ENCODE results near the gene RBFA. TPM values are rescaled to one million over a fixed set of nuclear protein-coding genes. Genes with fewer than 3 reads are reported as not detected.
A peak's percentile ranks its signal among the peaks of the same experiment; 100 is the strongest.

Gene RBFA
- total RNA-seq, 1 experiment from 2014 or later = 38.9 TPM

DNA sequence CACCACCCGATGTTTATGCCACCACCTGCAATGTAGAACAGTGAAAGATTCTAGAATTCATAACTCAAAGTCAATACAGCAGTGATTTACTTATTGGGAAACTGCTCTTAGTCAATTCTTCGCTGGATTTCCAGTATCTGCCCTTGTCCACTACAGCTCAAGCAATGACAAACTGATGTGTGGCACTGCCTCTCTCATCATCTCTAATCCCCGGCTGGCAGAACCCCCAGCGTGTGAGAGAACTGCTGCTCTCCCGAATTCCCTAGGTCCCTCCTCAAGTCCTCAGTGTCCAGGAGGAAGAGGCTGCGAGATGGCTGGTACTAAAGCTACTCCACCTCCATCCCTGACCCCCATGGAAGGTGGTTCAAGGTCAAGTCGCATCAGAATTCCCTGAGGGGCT lies 47.5 kb upstream of the RBFA start:
- intact Hi-C loops (cut with micrococcal nuclease) = loop anchor here (2.0 to 10.0 kb wide), 2 partner anchors 40 to 52 kb away; no protein-coding TSS in a partner anchor
- TF ChIP-seq EZH2phosphoT487 (IDR thresholded peaks at IDR 0.05; ENCODE audit: borderline replicate concordance, low read length) = no peak
- no peak for TF ChIP-seq EZH2 (IDR thresholded peaks at IDR 0.05; ENCODE audit: low read length, unreplicated experiment)
- TF ChIP-seq, protein P1, sequence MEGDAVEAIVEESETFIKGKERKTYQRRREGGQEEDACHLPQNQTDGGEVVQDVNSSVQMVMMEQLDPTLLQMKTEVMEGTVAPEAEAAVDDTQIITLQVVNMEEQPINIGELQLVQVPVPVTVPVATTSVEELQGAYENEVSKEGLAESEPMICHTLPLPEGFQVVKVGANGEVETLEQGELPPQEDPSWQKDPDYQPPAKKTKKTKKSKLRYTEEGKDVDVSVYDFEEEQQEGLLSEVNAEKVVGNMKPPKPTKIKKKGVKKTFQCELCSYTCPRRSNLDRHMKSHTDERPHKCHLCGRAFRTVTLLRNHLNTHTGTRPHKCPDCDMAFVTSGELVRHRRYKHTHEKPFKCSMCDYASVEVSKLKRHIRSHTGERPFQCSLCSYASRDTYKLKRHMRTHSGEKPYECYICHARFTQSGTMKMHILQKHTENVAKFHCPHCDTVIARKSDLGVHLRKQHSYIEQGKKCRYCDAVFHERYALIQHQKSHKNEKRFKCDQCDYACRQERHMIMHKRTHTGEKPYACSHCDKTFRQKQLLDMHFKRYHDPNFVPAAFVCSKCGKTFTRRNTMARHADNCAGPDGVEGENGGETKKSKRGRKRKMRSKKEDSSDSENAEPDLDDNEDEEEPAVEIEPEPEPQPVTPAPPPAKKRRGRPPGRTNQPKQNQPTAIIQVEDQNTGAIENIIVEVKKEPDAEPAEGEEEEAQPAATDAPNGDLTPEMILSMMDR (conservative IDR thresholded peaks at IDR 0.05; ENCODE audit: low read depth, low read length) = no peak
- Histone ChIP-seq H3K4me2 (ENCODE audit: low read length) (peak overlapping the region; percentile 96), H3K4me3 (ENCODE audit: low read length) (peak overlapping the region; percentile 90), H3K27me3 (ENCODE audit: low read length) (no peaks in the 10 kb centered on the region), H3K9ac (ENCODE audit: low read length) (peak overlapping the region; percentile 99), H3K9me3 (ENCODE audit: low read length) (no peaks in the 10 kb centered on the region), H3K9me2 (replicated peaks; ENCODE audit: low read length) (no peaks in the 10 kb centered on the region), H3K4me1 (ENCODE audit: insufficient read depth, low read length) (peaks cover 15% of the 10 kb centered on the region), H4K20me1 (ENCODE audit: low read length) (peaks cover 60% of the 10 kb centered on the region), H2AFZ (ENCODE audit: low read length) (no peak overlapping the region), H3K79me2 (ENCODE audit: low read length) (peaks cover 71% of the 10 kb centered on the region), H3K27ac (ENCODE audit: low read length) (no peak overlapping the region), H3F3A (ENCODE audit: low read length, unreplicated experiment) (no peaks in the 10 kb centered on the region), H3K36me3 (ENCODE audit: low read depth, low read length) (peaks cover 29% of the 10 kb centered on the region)
- BruUV-seq (replicated peaks) = no TSS peak
- CTCF ChIA-PET = interaction anchor here (0.7 to 0.9 kb wide), 2 partner anchors 39 to 52 kb away, joined by 3 read pairs; no protein-coding TSS in a partner anchor
- POLR2A ChIA-PET (ENCODE audit: unreplicated experiment) = no interaction called here
- DNase-seq (no peak), ATAC-seq (no peak)

DNA sequence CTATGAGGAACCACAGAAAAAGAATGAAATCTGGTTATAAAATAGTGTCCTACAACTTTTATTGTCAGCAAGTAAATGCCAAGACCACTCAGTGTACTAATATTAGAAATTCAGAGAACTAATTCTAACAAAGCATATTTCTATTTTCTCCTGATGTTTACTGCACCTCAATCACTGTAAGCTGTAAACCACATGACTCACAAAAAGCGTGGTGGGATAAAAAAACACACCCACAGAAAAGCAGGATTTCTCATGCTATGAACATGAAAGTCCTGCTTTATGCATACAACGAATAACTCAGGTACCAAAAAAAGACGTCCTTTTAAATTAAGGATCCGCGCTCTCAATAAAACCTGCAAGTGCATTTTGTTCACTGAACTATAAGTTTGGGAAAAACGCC lies 46.7 kb upstream of the RBFA start:
- Histone ChIP-seq H3K36me3 (ENCODE audit: low read depth, low read length) (peaks cover 24% of the 10 kb centered on the region; the same call in 1 of the 2 replicates), H3K4me3 (ENCODE audit: low read length) (peak overlapping the region; percentile 90), H3K27ac (ENCODE audit: low read length) (peak overlapping the region; percentile 79), H3K79me2 (ENCODE audit: low read length) (peaks cover 63% of the 10 kb centered on the region), H3K9me3 (ENCODE audit: low read length) (no peaks in the 10 kb centered on the region), H2AFZ (ENCODE audit: low read length) (no peak overlapping the region; the same call in 1 of the 2 replicates), H3K4me2 (ENCODE audit: low read length) (peak overlapping the region; percentile 96), H3K4me1 (ENCODE audit: insufficient read depth, low read length) (peaks cover 15% of the 10 kb centered on the region), H4K20me1 (ENCODE audit: low read length) (peaks cover 51% of the 10 kb centered on the region), H3K9ac (ENCODE audit: low read length) (peak overlapping the region; percentile 99), H3F3A (ENCODE audit: low read length, unreplicated experiment) (no peaks in the 10 kb centered on the region), H3K9me2 (replicated peaks; ENCODE audit: low read length) (no peaks in the 10 kb centered on the region), H3K27me3 (ENCODE audit: low read length) (no peaks in the 10 kb centered on the region)
- ChIA-PET CTCF (no interaction called here), POLR2A (ENCODE audit: unreplicated experiment) (interaction anchor here (0.7 kb wide), 1 partner anchor 37 kb away, joined by 3 read pairs; no protein-coding TSS in a partner anchor)
- TF ChIP-seq, protein P1 (conservative IDR thresholded peaks at IDR 0.05; ENCODE audit: low read depth, low read length) = no peak
- TF ChIP-seq EZH2phosphoT487 (IDR thresholded peaks at IDR 0.05; ENCODE audit: borderline replicate concordance, low read length) (no peak), EZH2 (IDR thresholded peaks at IDR 0.05; ENCODE audit: low read length, unreplicated experiment) (no peak)
- BruUV-seq (replicated peaks) = TSS peak; percentile 50
- ATAC-seq (no peak), DNase-seq (no peak)
- intact Hi-C loops (cut with micrococcal nuclease) = loop anchor here (2.0 to 10.0 kb wide), 2 partner anchors 39 to 53 kb away; no protein-coding TSS in a partner anchor

DNA sequence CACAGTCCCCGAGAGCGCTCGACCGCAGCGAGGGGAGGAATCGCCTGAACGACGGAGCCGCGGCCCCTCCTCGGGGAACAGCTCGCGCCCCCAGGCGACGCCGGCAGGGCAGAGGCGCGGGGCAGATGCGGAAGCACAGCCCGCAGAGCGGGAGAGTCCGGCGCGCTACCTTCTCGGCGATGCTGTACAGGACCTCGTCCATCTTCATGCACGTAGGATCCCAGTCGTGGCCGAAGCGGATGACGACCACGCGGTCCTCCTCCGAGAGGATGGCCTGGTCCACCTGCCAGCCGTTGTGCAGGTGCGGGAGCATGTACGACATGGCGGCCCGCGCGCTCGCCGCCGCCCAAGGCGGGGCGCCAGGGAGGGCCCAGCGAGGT lies 46.2 kb upstream of the RBFA start:
- H3K27me3 ChIP-seq (ENCODE audit: low read length) = no peaks in the 10 kb centered on the region
- H3K36me3 ChIP-seq (ENCODE audit: low read depth, low read length) = peaks cover 24% of the 10 kb centered on the region; the same call in 1 of the 2 replicates
- H3K9me2 ChIP-seq (replicated peaks; ENCODE audit: low read length) = no peaks in the 10 kb centered on the region
- peak overlapping the region; percentile 99 for H3K9ac ChIP-seq (ENCODE audit: low read length)
- POLR2A ChIA-PET (ENCODE audit: unreplicated experiment) = interaction anchor here (0.7 kb wide), 1 partner anchor 37 kb away, joined by 3 read pairs; no protein-coding TSS in a partner anchor
- H3K9me3 ChIP-seq (ENCODE audit: low read length) = no peaks in the 10 kb centered on the region
- peak overlapping the region; percentile 96 for H3K4me2 ChIP-seq (ENCODE audit: low read length)
- CTCF ChIA-PET = no interaction called here
- peaks cover 46% of the 10 kb centered on the region for H4K20me1 ChIP-seq (ENCODE audit: low read length)
- intact Hi-C loops (cut with micrococcal nuclease) = loop anchor here (2.0 to 10.0 kb wide), 2 partner anchors 45 to 53 kb away; no protein-coding TSS in a partner anchor
- DNase-seq (peak; percentile 35), ATAC-seq (peak; percentile 56)
- TF ChIP-seq EZH2 (IDR thresholded peaks at IDR 0.05; ENCODE audit: low read length, unreplicated experiment) (no peak), EZH2phosphoT487 (IDR thresholded peaks at IDR 0.05; ENCODE audit: borderline replicate concordance, low read length) (no peak)
- TF ChIP-seq, protein P1 (conservative IDR thresholded peaks at IDR 0.05; ENCODE audit: low read depth, low read length) = peak; percentile 33; the same call in 1 of the 2 replicates
- H3K79me2 ChIP-seq (ENCODE audit: low read length) = peaks cover 58% of the 10 kb centered on the region
- H3K4me3 ChIP-seq (ENCODE audit: low read length) = peak overlapping the region; percentile 90
- peak overlapping the region; percentile 91 for H2AFZ ChIP-seq (ENCODE audit: low read length)
- BruUV-seq (replicated peaks) = no TSS peak
- peak overlapping the region; percentile 79 for H3K27ac ChIP-seq (ENCODE audit: low read length)
- peaks cover 15% of the 10 kb centered on the region for H3K4me1 ChIP-seq (ENCODE audit: insufficient read depth, low read length)
- no peaks in the 10 kb centered on the region for H3F3A ChIP-seq (ENCODE audit: low read length, unreplicated experiment)
